Suprapubic skin (tissue), 4 donors: ENCODE results near the gene CACNG7. TPM values are rescaled to one million over a fixed set of nuclear protein-coding genes. Genes with fewer than 3 reads are reported as not detected.

Experiments
- DNase-seq, 2 donors: peaks; one replicate each; pipeline ENCODE4 v3.0.0-alpha.2; 2019; ENCODE audit warnings: low spot score in 2 of 2
- H3K27ac ChIP-seq: fragments of 200-600 bp; sonication (generic); one replicate; pipeline ENCODE4 v1.5.1; 2019
- H3K27me3 ChIP-seq: fragments of 200-600 bp; sonication (generic); one replicate; pipeline ENCODE4 v1.5.1; 2019
- H3K36me3 ChIP-seq: fragments of 200-600 bp; sonication (generic); one replicate; pipeline ENCODE4 v1.5.1; 2019
- H3K4me1 ChIP-seq: fragments of 200-600 bp; sonication (generic); one replicate; pipeline ENCODE4 v1.5.1; 2019
- H3K4me3 ChIP-seq: fragments of 200-600 bp; sonication (generic); one replicate; pipeline ENCODE4 v1.5.1; 2019; ENCODE audit warnings: mild to moderate bottlenecking
- H3K9me3 ChIP-seq: fragments of 200-600 bp; sonication (generic); one replicate; pipeline ENCODE4 v1.5.1; 2019
- CTCF ChIP-seq, 2 donors: fragments of 200-600 bp in 1 of 2; fragments of 450-650 bp in 1 of 2; sonication (generic) in 1 of 2; IDR thresholded peaks; one replicate each; pipeline ENCODE4 v1.5.1; 2016 to 2019; ENCODE audit warnings: antibody characterized with exemption in 2 of 2, mild to moderate bottlenecking in 1 of 2, moderate library complexity in 1 of 2
- EP300 ChIP-seq: sonication (generic); formaldehyde crosslinking; IDR thresholded peaks from one replicate; pipeline ENCODE4 v1.6.1; 2017; ENCODE audit warnings: antibody characterized with exemption
- POLR2A ChIP-seq, 2 donors: fragments of 450-650 bp; IDR thresholded peaks; one replicate each; pipeline ENCODE4 v1.6.1; 2017; ENCODE audit warnings: antibody characterized with exemption in 2 of 2, mild to moderate bottlenecking in 2 of 2, moderate library complexity in 2 of 2
- POLR2AphosphoS5 ChIP-seq, 3 donors: sonication (generic); formaldehyde crosslinking; IDR thresholded peaks; one replicate each; pipeline ENCODE4 v1.6.1; 2017; ENCODE audit warnings: antibody characterized with exemption in 3 of 3
- WGBS: methylation state at CpG from one replicate; pipeline ENCODE4 v1.1.5; 2018; 5-methylcytosine and 5-hydroxymethylcytosine counted together
- total RNA-seq, 4 donors: library from RNA; depleted of rRNA; stranded (reverse); fragments of >200 nt; gene quantifications; one replicate each; pipeline ENCODE4 v1.1.0, GENCODE V29; 2016

The CACNG7 gene
- total RNA-seq, 4 donors from 2014 or later: not detected

DNA sequence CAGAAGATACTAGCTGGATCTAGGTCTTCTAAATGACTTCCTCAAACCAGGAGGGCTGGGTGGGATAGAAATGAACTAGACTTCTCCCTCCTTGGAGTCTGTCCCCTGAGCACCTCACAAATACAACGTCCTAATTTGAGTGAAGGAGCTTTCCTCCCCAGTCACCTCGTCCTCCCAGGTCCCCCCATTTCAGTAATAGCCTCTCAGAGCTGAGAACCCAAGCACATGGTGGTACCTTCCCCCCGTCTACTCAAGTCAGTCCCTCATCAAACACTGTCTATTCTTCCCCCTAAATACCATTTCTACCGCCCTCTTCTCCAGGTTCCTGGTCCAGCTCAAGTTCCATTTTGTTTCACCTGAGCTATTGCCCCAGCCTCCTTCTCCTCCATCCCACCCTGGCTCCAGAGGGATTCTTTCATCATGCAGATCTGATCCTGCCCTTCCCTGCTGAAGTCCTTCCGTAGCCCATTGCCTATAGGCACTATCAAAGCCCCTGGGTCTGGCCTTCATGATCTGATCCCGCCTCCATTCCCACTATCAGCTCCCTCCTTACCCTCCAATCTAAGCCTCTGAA is 32.3 kb upstream of the CACNG7 start:
- Histone ChIP-seq H3K4me1 (peaks cover 44% of the 10 kb centered on the region), H3K27me3 (peaks cover 19% of the 10 kb centered on the region), H3K9me3 (no peaks in the 10 kb centered on the region), H3K4me3 (no peak overlapping the region), H3K36me3 (peaks cover 30% of the 10 kb centered on the region), H3K27ac (no peak overlapping the region)
- TF ChIP-seq CTCF (IDR thresholded peaks at IDR 0.05) (no peak), POLR2AphosphoS5 (IDR thresholded peaks at IDR 0.05) (no peak), POLR2A (IDR thresholded peaks at IDR 0.05) (peak in 1 of 2 donors; percentile 13)
- WGBS: 84% methylated on average over 5 of the region's 6 CpGs
- DNase-seq: no peak

- no peak for DNase-seq
- Histone ChIP-seq H3K36me3 (peaks cover 30% of the 10 kb centered on the region), H3K9me3 (no peaks in the 10 kb centered on the region), H3K4me1 (peaks cover 44% of the 10 kb centered on the region), H3K4me3 (no peak overlapping the region), H3K27me3 (peaks cover 25% of the 10 kb centered on the region), H3K27ac (no peak overlapping the region)
- WGBS: 63% methylated on average over 10 of the region's 10 CpGs
- TF ChIP-seq POLR2A (IDR thresholded peaks at IDR 0.05) (no peak), POLR2AphosphoS5 (IDR thresholded peaks at IDR 0.05) (no peak), EP300 (no peak), CTCF (IDR thresholded peaks at IDR 0.05) (no peak)
Observed at GRCh38 chr19:53877361-53877766, 31.7 kb upstream of the CACNG7 start.

DNA sequence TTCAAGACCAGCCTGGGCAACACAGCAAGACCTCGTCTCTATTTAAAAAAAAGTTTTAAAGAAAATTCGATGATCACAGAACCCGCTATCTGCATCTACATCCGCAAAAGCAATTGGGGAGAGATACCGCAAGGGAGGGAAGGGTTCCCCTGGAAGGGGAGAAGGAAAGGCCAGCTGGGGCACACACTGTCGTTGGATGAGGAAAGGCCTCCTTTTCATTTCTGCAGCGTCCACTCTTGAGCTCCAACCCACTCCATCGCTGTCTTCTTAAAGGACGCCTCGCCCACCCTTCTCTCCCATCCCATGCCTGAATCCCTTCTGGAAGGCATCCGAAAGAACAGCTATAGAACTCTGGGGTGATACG is 30.3 kb upstream of the CACNG7 start:
- Histone ChIP-seq H3K4me3 (peak overlapping the region; percentile 53), H3K4me1 (peaks cover 40% of the 10 kb centered on the region), H3K36me3 (peaks cover 18% of the 10 kb centered on the region), H3K9me3 (no peaks in the 10 kb centered on the region), H3K27ac (no peak overlapping the region), H3K27me3 (peaks cover 39% of the 10 kb centered on the region)
- TF ChIP-seq POLR2A (IDR thresholded peaks at IDR 0.05): no peak
- no peak for TF ChIP-seq CTCF (IDR thresholded peaks at IDR 0.05)
- no peak for TF ChIP-seq EP300
- TF ChIP-seq POLR2AphosphoS5 (IDR thresholded peaks at IDR 0.05): no peak
- WGBS: 52% methylated on average over 12 of the region's 12 CpGs
- no peak for DNase-seq

- Histone ChIP-seq H3K4me3 (peak overlapping the region; percentile 53), H3K9me3 (no peaks in the 10 kb centered on the region), H3K27me3 (peaks cover 45% of the 10 kb centered on the region), H3K36me3 (peaks cover 12% of the 10 kb centered on the region), H3K27ac (no peak overlapping the region), H3K4me1 (peaks cover 40% of the 10 kb centered on the region)
- 2% methylated on average over 27 of the region's 51 CpGs for WGBS
- TF ChIP-seq POLR2AphosphoS5 (IDR thresholded peaks at IDR 0.05) (peak in 1 of 3 donors; percentile 18), CTCF (IDR thresholded peaks at IDR 0.05) (no peak)
- peak; percentile 94 to 95 for DNase-seq
Observed at GRCh38 chr19:53879140-53880081, 29.7 kb upstream of the CACNG7 start.

GRCh38 chr19:53880711-53881481 is 28.2 kb upstream of the CACNG7 start:
- Histone ChIP-seq H3K27ac (no peak overlapping the region), H3K27me3 (peaks cover 58% of the 10 kb centered on the region), H3K36me3 (no peaks in the 10 kb centered on the region), H3K9me3 (no peaks in the 10 kb centered on the region), H3K4me3 (no peak overlapping the region), H3K4me1 (peaks cover 31% of the 10 kb centered on the region)
- DNase-seq: no peak
- WGBS: 24% methylated on average over 6 of the region's 6 CpGs
- TF ChIP-seq POLR2AphosphoS5 (IDR thresholded peaks at IDR 0.05) (no peak), EP300 (no peak), CTCF (IDR thresholded peaks at IDR 0.05) (no peak), POLR2A (IDR thresholded peaks at IDR 0.05) (no peak)
